ENCODE measurements around the gene DOLPP1. TPM values are rescaled to one million over a fixed set of nuclear protein-coding genes. Genes with fewer than 3 reads are reported as not detected.

DOLPP1 gene
- total RNA-seq, 1 donor from 2014 or later, result 21.5 TPM

DNA sequence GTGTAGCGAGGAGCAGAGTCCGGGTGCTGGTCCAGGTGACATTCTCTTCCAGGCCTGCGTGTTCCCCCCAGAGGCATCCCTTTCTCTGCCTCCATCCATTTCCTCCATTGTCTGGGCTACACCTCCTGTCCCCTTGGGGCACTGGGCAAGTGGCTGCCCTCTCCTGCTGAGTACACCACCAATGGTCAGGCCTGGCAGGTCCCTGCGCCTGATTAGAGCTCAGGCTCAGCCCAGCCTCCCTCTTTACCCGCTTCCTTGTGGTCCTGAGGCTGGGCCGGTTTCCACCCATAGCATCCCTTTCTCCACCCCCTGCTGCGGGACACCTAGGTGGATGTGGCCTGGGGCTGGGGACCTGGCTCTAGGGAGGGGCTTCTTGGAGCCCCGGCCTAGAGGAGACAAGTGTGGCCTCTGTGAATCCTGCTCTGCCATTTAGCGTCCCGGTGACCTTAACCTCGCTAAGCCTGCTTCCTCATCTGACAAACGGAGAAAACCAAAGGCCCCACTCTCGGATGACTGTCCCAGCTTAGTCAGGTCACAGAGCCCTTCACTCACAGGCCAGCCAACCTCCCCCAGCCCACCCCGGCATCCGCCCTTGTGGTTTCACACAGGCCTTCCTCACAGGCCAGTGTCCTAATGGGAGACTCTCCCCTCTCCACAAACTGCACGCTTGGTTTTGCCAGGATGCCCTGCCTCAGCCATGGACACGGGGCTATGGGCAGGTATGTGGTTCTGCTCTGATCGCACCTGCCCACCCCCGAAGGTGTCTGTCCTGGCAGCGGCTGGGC is 12.9 kb downstream of the DOLPP1 start:
- intact Hi-C loops (cut with micrococcal nuclease), result no loop called here

GRCh38 chr9:129094387-129095169 is 13.7 kb downstream of the DOLPP1 start:
- intact Hi-C loops (cut with micrococcal nuclease), result no loop called here

DNA sequence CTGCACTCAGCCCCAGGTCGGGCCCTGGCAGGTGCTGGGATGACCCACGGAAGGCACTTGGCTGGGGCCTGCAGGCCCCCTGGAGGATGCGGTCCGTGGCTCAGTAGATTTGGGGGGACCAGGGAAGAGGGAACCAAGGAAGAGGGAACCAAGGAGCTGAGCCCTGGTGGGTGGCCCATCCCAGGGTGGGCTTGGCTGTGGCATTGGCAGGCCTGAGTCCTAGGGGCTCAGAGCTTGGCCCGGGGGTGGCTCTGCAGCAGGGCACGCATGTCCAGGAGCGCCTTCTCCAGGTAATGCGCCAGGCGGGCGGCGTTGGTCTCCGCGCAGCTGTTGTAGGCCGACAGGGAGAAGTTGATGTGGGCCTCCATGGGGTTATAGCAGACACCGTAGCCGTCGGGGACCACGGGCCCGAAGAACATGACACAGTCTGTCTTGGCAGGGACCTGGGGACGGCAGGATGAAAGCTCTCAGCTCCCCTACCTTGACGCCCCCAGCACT is 14.3 kb downstream of the DOLPP1 start:
- intact Hi-C loops (cut with micrococcal nuclease), result no loop called here

GRCh38 chr9:129095908-129096307 is 15.0 kb downstream of the DOLPP1 start:
- intact Hi-C loops (cut with micrococcal nuclease), result no loop called here

- intact Hi-C loops (cut with micrococcal nuclease), result no loop called here
Observed at GRCh38 chr9:129097671-129098306, 16.9 kb downstream of the DOLPP1 start.

GRCh38 chr9:129098328-129098727 is 17.4 kb downstream of the DOLPP1 start:
- intact Hi-C loops (cut with micrococcal nuclease), result no loop called here

- intact Hi-C loops (cut with micrococcal nuclease), result no loop called here
Observed at GRCh38 chr9:129100383-129101169, 19.7 kb downstream of the DOLPP1 start.

GRCh38 chr9:129101279-129101678 is 20.4 kb downstream of the DOLPP1 start:
- intact Hi-C loops (cut with micrococcal nuclease), result no loop called here

DNA sequence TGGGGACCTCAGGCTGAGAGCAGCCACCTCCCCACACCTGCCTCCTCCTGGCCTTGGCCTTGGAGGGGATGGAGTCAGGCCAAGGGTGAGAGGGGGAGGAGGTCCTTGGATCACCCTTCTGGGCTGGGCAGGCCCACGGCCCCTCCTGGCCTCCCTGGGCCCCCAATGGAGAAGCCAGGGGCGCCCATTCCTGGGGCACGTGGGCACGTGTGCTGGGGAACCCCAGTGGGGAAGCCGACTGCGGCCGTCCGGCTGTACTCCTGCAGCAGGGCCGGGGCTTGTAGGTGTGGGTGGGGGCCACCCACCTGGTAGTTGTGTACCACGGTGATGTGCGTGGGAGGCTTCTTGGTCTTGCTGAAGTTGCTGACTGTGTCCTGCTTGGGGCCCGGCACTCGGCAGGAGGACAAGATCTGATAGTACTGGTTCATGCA is 21.2 kb downstream of the DOLPP1 start:
- intact Hi-C loops (cut with micrococcal nuclease), result no loop called here

DNA sequence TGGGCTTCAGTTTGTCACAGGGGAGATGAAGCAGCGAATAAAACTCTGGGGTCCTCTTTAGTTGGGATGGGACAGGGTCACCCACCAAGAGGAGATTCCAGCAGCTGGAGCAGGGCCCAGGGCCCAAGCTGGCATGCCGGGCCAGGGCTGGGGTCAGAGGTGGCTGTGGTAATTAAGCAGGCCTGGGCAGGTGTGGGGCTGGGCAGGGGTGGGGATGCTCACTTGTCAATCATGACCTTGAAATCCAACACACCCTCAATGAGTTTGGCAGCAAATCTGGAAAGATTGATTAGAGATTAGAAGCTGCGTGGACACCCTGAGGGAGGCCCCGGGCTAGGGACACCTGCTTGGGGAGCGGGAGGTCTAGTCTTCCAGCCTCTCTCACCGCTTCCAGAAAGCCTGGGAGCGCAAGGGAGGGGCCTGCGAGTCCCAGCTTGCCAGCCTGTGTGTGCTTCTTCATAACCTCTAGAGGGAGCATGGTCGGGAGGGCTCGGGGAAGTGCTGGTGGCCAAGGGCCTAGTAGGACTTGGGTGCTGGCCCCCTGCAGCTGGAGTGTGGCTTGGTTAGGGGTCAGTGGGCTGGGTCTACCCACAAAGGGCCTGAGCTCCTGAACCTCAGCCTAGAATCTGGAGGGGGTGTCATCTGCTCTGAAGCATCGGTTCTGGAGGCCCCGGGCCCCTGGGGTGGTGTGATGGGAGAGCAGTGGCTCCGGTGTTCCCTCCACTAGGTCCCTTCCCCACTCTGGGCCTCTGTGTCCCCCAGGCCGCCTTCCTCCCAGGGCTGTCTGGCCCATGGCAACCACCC is 22.1 kb downstream of the DOLPP1 start:
- intact Hi-C loops (cut with micrococcal nuclease), result no loop called here

- intact Hi-C loops (cut with micrococcal nuclease), result no loop called here
Observed at GRCh38 chr9:129103595-129103965, 22.7 kb downstream of the DOLPP1 start.

DNA sequence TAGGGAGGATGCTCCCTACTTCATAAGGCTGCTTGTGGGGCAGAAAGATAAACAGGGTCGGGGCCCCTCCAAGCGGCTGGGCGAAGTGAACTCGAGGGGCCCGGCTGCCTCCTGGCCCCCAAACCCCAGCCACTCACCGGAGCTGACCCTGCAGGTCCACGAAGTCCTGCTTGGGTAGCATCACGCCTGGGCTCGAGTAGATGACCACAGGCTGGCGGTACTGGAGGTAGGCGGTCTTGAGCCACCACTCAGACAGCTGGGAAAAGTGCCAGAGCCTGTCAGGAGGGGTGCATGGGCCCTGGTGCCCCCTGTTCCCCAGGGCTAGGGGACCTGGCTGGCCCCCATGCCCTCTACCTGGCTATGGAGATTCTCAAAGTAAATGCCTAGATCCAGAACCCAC is 23.1 kb downstream of the DOLPP1 start:
- intact Hi-C loops (cut with micrococcal nuclease), result no loop called here

DNA sequence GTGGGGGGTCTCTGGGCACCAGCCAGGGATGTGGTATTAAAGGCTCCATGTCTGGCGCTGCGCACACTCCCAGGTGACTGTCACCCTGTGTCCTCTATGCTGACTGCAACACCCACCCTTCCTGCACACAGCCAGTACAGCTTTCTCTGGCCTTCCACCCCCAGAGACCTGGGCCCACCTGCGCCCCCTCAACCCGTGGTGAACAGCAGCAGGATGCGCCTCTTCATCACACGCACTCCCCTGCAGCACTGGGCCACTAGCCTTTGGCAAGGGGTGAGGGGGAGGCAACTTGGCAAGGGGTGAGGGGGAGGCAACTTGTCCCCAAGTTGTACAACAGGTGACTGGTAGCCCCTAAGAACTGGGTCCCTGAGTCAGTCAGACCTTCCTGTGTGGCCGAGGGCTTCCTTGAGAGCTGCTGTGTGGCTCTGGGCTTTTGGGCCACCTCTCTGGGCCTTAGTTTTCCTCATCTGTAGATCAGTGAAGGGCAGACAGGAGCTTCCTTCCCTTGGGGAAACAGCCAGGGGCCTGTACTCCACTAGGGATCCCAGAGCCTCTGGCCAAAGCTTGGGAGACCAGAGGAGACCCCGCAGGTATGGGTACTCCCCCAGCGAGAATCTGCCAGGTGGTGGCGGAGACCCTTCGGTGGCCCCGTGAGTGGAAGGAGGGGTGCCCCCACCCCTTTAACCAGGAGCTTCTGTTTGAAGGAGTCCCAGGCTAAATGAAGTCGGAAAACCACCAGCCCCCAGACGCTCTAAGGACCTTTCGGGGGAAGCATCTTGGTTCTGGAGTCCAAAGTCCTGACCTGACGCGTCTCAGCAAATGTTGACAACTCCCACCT is 25.2 kb downstream of the DOLPP1 start:
- intact Hi-C loops (cut with micrococcal nuclease), result no loop called here

DNA sequence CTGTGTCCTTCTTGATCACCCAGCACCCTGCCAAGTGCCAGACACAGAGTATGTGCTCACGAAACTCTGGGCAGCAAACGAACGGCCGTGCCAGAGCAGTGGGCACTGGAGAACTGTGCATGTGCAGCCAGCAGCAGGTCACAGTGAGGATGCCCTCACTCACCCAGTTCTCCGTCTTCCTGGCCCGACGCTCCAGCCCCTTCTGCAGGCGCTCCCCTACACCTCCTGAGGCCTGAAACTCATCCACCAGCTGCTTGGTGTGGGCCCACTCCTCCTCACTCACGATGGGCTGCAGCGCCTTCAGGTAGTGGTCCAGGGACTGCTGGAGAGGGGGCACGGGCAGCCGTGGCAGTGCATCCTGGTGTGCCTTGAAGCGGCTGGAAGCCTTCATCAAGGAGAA is 26.7 kb downstream of the DOLPP1 start:
- intact Hi-C loops (cut with micrococcal nuclease), result no loop called here

DNA sequence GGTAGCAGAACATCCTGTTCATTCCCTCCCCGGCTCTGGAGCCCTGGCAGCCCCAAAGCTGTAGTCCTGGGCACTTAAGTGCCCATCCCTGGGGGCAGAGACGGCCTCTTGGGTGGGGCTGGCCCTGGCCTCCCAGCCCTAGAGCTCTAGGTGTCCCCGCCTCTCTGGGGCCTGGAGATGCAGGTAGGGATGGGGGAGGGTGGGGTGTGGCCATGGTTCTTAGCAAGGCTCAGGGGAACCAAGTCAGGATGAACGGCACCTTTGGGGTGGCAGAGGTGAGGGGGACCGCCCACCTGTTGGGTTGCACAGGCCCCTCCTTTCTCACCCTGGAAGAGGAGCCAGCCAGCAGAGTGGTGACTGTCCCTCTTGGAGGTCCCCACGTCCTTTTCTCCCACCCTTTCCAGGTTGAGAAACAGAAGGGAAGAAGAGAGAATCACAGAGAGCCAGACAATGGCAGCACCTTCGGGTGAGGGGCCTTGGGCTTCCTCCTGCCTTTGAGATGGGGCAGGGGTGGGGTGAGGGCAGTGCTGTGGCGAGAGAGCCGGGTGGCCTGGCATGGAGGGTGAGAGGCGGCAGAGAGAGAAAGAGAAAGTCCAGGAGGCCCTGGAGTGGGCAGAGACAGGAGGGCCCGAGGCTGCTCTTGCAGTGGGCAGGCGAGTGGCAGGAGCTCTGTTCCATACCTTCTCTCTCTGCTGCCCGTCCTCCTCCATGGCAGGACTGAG is 27.3 kb downstream of the DOLPP1 start:
- intact Hi-C loops (cut with micrococcal nuclease), result no loop called here

GRCh38 chr9:129108805-129109536 is 28.1 kb downstream of the DOLPP1 start:
- intact Hi-C loops (cut with micrococcal nuclease), result no loop called here

DNA sequence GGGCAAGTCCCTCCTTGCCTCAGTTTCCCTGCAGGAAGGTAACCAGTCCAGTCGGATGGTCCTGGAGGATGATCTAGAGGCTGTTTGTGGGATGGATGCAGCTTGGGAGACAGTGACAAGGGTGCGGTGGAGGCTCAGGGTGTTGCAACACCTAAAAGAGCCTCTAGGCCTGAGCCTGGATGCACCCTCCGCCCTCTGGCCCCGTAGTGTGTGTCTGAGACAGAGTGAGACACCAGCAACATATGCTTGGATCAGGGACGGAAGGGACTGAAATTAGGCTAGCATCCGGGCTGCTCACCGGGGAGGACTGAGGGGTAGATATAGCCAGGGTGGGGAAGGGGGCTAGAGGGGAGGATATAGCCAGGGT is 28.6 kb downstream of the DOLPP1 start:
- intact Hi-C loops (cut with micrococcal nuclease), result no loop called here
